NCI-H2081 (cell line): Measurements from ENCODE around the gene DAAM2.

Source experiments
- DNase-seq, 2 experiments: peaks; one replicate each; lab custom pipeline; 2025; lab: John Stamatoyannopoulos, UW

The DAAM2 gene

GRCh38 chr6:39848171-39848570 lies 56.0 kb downstream of the DAAM2 start:
- DNase-seq = no peak

DNA sequence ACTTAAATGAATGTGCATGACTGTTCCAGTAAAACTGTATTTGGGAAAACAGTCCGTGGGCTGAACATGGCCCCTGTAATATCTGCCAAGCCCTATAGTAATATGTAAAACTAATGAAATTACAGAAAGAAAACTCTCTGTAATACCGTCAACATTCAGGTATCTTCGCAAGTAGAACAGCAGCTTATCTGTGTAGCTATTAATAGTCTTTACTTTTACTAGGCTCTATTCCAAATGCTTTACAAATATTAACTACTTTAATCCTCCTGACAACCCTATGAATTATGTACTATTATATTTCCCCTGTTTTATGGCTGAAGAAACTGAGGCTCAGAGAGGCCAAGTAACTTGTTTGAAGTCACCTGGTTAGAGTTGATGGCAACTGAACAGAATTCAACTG lies 57.1 kb downstream of the DAAM2 start:
- DNase-seq = no peak

- DNase-seq = no peak
Measured at GRCh38 chr6:39849764-39850163, 57.6 kb downstream of the DAAM2 start.

- DNase-seq = peak in 1 of 2 experiments; percentile 6
Measured at GRCh38 chr6:39850736-39851297, 58.6 kb downstream of the DAAM2 start.

DNA sequence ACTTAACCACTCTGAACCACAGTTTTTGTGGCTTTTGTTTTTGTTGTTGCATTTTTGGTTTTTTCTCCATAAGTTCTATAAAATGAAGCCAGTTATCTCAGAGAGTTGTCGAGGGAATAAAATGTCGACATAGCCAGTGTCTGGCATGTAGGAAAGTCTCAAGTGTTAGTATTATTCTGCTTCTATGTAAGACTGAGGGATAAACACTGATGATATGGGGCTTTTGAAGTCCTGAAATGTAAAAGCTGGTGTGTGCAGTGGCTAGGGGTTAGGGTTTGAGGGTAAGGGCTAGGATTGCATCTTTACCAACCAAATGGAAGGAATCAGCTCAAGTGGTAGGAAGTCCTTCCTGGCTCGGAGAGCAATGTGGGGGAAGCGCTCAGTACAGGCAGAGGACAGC lies 59.2 kb downstream of the DAAM2 start:
- DNase-seq = no peak

- DNase-seq = no peak
Measured at GRCh38 chr6:39852324-39852723, 60.1 kb downstream of the DAAM2 start.

DNA sequence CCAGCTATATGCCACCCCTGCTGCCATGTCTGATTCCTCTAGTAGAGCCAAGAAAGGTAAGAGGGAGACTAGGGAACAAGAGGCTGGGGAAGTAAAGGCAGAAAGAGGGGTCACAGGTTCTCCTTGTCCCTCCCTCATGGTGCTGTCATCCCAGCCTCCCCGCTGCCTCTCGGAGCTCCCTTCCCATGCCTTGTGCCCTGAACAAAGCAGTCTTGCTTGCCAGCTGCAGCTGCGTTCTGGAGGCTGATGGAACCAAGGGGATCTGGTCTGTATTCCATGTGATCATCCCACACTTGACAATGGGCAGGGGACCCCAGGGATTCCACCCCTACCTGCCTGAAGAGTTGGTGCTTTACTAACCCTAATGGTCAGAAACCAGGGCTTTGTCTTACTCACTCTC lies 61.4 kb downstream of the DAAM2 start:
- no peak for DNase-seq

GRCh38 chr6:39855356-39855995 lies 63.3 kb downstream of the DAAM2 start:
- DNase-seq = no peak

GRCh38 chr6:39859025-39859424 lies 66.8 kb downstream of the DAAM2 start:
- no peak for DNase-seq

- DNase-seq = no peak
Measured at GRCh38 chr6:39861663-39862062, 69.5 kb downstream of the DAAM2 start.

DNA sequence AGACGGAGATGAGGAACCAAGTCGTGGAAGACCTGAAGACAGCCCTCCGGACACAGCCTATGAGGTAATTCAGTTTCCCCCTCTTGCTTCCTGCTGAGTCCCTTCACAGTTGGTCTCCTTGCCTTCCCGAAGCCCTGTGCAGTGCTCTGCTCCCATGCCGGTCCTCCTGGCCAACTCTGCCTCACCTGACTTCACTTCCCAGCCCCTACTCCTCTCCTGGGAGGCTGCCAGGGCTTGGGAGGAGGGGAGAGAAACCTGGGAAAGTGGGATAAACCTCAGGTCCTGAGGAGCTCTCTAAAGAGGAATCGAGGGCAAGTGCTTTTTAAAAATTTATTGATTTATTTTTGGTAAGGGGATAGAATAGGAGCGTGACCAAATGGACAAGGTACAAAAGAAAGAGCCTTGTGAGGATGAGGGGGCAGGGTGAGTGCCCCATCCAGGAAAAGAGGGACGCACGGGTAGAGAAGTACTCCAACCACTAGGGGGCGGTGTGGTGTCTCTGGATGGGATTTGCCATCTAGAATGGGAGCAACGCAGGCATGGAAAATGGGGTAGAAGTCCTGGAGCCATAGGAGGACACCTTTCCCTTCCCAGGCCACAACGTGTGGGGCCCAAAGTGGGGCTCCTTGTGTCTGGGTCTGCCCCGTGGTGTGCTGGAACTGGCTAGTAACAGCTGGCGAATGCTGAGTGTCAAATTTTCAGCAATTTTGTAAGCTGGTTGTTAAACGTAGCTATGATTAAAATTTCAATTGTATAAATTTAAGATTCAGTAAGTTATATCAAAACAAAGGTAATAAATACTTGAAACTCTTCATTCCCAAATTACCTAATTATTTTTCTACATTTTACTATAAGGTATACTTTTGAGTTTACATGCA lies 73.1 kb downstream of the DAAM2 start:
- peak in 1 of 2 experiments; percentile 18 for DNase-seq

DNA sequence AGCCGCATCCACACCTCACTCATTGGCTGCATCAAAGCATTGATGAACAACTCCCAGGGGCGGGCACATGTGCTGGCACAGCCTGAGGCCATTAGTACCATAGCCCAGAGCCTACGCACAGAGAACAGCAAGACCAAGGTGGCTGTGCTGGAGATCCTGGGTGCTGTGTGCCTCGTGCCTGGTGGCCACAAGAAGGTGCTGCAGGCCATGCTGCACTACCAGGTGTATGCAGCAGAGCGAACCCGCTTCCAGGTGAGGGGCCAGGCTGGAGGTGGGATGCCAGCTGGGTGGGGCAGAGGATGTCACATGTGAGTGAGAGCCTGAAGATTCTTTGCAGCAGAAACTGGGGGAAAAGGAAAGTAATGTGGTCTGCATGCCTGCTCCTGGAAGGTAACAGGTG lies 75.4 kb downstream of the DAAM2 start:
- DNase-seq = no peak

DNA sequence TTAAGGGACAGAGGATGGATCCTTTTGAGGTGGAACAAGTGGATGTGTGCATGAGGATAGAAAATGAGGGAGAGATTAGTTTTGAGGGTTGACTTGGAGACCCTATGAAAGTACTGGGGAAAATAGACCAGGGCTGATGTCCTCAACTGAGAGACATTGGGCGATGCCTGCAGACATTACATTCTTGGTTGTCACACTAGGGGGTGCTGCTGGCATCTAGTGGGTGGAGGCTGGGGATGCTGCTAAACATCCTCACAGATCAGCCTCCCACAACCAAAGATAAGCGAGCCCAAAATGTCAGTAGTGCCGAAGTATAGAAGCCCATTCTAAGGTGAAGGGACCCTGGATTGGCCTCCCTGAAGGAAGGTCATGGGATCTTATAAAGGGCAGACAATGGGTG lies 78.8 kb downstream of the DAAM2 start:
- DNase-seq = no peak

DNA sequence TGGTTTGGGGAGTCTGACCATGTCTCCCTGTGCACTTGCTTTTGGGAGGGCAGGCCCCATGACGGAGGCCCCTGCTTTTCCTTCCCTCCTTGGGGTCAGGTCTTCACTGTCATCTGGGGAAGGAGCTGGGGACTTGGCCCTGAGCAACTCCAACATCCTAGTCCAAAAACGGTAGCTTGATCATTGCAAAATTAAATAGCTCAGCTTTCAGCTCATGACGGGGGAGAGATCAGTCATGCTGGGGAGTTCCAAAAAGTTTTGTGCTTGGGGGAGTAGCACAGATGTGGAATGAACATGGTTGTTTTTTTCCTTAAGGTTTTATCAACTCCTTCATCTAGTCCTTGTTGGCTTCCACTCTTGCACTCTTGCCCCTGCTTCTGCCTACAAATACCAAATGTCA lies 81.3 kb downstream of the DAAM2 start:
- no peak for DNase-seq

DNA sequence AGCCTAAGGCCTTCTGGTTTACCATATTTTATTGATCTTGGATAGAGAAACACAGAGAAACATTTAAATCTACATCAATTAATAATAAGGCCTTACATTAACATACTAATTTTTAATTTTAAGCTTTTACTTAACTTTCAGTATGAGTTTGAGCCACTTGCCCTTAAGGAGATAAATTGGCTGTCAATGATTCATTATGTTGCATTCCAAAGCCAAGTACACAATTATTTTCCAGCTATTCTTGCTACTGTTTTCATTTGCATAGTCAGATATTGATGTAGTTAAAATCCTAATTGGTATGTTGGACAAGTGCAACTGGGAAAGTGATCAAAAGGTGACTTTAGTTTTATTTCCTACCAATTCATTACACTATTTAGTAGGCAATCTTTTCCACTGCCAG lies 83.9 kb downstream of the DAAM2 start:
- no peak for DNase-seq

DNA sequence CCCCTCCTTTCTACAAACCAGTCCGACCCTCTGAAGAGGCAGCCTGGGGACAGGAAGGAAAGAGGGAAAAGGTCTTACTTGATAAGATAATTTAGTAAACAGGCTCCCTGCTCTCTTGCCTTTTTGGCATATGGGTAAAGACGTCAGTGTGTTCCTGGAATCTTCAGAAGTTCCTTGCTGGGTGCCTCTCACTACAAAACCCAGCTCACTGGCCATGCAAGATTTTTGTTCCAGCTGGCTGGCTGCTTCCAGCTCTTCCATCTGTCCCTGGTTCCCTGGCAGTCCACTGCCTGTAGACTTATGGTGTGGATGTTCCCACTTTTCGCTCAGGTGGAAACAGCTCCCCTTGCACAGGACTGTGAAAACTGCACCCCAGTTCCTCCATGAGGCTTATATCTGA lies 84.7 kb downstream of the DAAM2 start:
- DNase-seq = no peak

DNA sequence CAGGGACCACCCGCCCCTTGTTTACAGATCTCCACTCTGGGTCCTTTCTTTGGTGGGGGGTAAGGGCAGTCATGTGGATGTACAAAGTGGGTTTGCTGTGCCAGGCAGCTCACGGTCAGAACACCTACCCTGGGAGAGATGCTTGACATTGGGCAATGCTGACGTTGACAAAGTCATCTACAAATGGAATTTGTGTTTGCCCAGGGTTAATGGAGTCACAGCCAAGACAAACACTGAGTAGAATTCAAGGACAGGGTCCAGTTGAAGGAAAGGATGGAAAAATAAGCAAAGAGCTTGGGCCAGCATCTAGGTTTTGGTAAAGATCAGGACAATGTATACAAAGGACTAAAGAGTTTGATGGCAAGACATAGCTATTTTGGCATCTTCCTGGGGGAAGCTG lies 87.4 kb downstream of the DAAM2 start:
- no peak for DNase-seq

DNA sequence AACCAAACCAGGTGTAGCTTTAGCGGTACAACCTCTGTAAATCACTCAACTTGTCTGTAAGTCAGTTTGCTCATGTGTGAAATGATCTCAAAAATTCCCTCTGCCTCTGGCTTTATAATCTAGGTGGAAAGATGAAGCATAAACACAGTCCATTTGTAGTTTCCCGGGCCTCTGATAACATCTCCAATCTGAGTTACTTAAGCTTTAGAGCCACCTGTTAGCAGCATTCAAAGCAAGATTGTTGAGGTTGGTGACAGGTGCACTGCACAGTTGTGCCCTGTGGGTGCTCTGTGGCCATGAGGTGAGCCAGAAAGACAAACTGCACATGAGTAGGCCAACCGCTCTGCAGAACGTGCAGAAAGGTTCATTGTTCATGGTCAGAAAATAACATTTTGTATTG lies 88.4 kb downstream of the DAAM2 start:
- DNase-seq = no peak

DNA sequence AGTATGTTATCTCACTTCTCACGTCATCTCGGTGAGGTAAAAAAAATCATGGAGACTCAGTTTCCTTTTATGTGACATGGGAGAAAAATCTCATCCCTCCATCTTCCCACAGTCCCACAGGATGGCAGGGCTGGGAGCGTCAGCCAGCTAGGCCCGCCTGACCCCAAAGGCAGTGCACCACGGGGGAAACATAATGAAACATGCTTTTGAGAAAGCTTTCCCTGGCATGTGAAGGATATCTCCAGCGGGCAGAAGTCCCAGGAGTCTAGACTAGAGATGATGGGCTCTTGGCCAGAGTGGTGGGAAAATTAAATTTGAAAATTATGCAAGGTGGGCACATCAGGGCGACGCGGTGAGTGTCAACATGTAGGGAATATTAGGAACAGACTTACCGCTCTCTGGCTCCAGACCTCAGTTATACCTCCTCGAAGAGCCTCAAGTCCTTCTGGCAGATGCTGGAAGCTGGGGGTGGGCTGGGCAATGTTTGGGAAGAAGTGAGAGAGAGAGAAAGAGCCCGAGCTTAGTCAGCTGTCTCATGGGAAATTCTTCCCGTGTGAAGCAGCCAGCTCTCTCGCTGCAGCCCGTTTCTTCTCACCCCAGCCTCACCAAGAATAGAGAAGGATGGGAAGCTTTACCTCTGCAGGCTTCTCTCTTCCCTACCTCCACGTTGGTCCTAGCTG lies 89.8 kb downstream of the DAAM2 start:
- no peak for DNase-seq

DNA sequence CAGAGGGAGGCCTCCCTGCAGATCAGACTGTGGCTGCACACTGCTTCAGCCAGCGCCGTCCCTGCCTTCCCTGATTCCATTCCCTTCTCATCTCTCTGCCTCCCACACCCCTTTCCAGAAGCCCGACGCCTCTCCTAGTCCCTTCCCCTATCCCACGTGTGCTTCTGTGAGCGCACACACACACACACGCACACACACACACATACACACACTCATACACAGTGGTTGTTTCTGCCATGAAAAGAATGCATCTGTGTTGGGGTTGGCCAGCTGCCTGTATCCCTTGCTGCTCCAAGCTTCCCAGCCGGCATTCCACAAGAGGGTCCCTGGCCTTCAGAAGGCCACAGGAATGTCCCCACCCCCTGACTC lies 90.3 kb downstream of the DAAM2 start:
- DNase-seq = no peak

DNA sequence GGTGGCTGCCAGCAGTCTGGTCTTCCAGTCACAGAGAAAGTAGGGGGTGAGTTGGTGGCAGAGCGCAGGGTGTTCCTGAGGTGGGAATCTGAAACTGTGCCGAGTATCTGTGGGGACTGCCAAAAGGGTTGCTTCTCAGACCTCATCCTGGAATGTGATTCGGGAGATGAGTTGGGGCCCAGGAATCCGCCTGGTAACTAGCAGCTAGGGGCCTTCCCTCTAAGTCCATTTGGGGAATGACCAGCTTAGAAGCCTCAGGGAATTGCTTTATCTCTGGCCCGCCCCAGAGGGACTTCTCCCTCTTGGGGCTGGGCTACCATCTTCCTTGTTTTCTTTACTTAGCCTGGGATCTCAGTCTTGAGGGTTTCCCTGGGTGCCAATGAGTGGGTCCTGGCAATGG lies 92.5 kb downstream of the DAAM2 start:
- DNase-seq = no peak

DNA sequence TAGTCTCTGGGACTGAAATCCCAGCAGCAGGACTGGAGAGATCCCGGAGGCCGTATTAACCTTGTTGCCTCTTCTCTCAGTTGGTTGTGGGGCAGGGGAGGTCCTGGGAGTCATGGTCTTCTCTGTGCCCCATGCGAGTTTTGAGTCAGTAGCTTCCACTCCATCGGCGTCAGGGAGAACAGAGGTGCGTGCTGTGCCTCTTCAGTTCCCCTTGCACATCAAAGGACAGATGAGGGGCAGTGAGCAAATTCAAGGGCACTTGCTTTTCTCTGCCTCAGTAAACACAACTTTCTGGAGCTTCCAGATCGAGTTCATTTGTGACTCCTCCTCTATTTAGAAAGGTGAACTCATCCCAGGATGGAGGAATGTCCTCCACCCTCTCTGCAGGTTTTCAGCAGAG lies 93.5 kb downstream of the DAAM2 start:
- no peak for DNase-seq

- no peak for DNase-seq
Measured at GRCh38 chr6:39886871-39887270, 94.7 kb downstream of the DAAM2 start.
